CD14-positive monocyte (primary cell): ENCODE measurements around the gene VEPH1. TPM values are rescaled to one million over a fixed set of nuclear protein-coding genes. Genes with fewer than 3 reads are reported as not detected.

ENCODE experiments used
- DNase-seq, 3 donors: peaks; one replicate each; pipeline ENCODE4 v3.0.0-alpha.2; 2011 to 2022
- H2AFZ ChIP-seq: 2 replicates; pipeline ENCODE4 v1.6.0; 2012; ENCODE audit warnings: mild to moderate bottlenecking, low read depth, low read length, inconsistent platforms; ENCODE audit not compliant: insufficient read depth, poor library complexity, severe bottlenecking
- H3K27ac ChIP-seq, 2 donors: 1 replicate in 1 of 2; 2 replicates in 1 of 2; pipeline ENCODE4 v1.5.1; 2012 to 2013; ENCODE audit warnings: low read length in 2 of 2, control low read depth in 1 of 2, inconsistent platforms in 1 of 2, low read depth in 1 of 2, mild to moderate bottlenecking in 1 of 2
- H3K27me3 ChIP-seq, 2 donors: one replicate each; pipeline versions ENCODE4 v1.6.0 to v1.6.1; 2011 to 2013; ENCODE audit warnings: low read length in 2 of 2; ENCODE audit not compliant: control insufficient read depth in 2 of 2, insufficient read depth in 2 of 2
- H3K36me3 ChIP-seq, 2 donors: replicated peaks in 1 of 2; 1 replicate in 1 of 2; 2 replicates in 1 of 2; pipeline versions ENCODE4 v1.5.1 to v1.6.1; 2012 to 2013; ENCODE audit warnings: low read length in 2 of 2, control low read depth in 1 of 2, inconsistent platforms in 1 of 2, mild to moderate bottlenecking in 1 of 2; ENCODE audit not compliant: insufficient read depth in 2 of 2, control insufficient read depth in 1 of 2
- H3K4me1 ChIP-seq, 2 donors: 1 replicate in 1 of 2; 2 replicates in 1 of 2; pipeline versions ENCODE4 v1.5.1 to v1.6.1; 2012 to 2013; ENCODE audit warnings: low read length in 2 of 2, control low read depth in 1 of 2, inconsistent platforms in 1 of 2, mild to moderate bottlenecking in 1 of 2, moderate library complexity in 1 of 2; ENCODE audit not compliant: insufficient read depth in 2 of 2, control insufficient read depth in 1 of 2
- H3K4me2 ChIP-seq: replicated peaks from 2 replicates; pipeline ENCODE3; 2012; ENCODE audit warnings: low read length, moderate library complexity, mild to moderate bottlenecking; ENCODE audit not compliant: poor library complexity, severe bottlenecking; ENCODE audit errors: extremely low read depth
- H3K4me3 ChIP-seq, 3 experiments: fragments of 200-600 bp in 1 of 3; sonication (generic) in 1 of 3; replicated peaks in 1 of 3; 1 replicate in 2 of 3; 2 replicates in 1 of 3; pipeline ENCODE4 v1.5.1; 2011 to 2013; ENCODE audit warnings: low read length in 3 of 3, mild to moderate bottlenecking in 3 of 3, control low read depth in 2 of 3, low read depth in 2 of 3, inconsistent platforms in 1 of 3, moderate library complexity in 1 of 3
- H3K79me2 ChIP-seq: 2 replicates; pipeline ENCODE4 v1.6.0; 2012; ENCODE audit warnings: mild to moderate bottlenecking, control low read depth, inconsistent platforms, low read length, moderate library complexity; ENCODE audit not compliant: insufficient read depth
- H3K9ac ChIP-seq: 2 replicates; pipeline ENCODE4 v1.6.0; 2017; ENCODE audit warnings: low read length, mild to moderate bottlenecking; ENCODE audit not compliant: insufficient read depth, poor library complexity, severe bottlenecking
- H3K9me3 ChIP-seq, 2 donors: replicated peaks in 1 of 2; 1 replicate in 1 of 2; 2 replicates in 1 of 2; pipeline versions ENCODE4 v1.5.1 to v1.6.1; 2012 to 2013; ENCODE audit warnings: low read length in 2 of 2, control low read depth in 1 of 2; ENCODE audit not compliant: control insufficient read depth in 1 of 2, insufficient read depth in 1 of 2
- H4K20me1 ChIP-seq: 2 replicates; pipeline ENCODE4 v1.6.0; 2012; ENCODE audit warnings: mild to moderate bottlenecking, low read length, control low read depth, moderate library complexity; ENCODE audit not compliant: insufficient read depth
- H3K27ac Mint-ChIP-seq, 7 donors: one replicate each; pipeline ENCODE4 v1.8.0; 2020; ENCODE audit warnings: mild to moderate bottlenecking in 7 of 7, mixed read lengths in 7 of 7, moderate library complexity in 6 of 7, inconsistent platforms in 2 of 7
- H3K27me3 Mint-ChIP-seq, 3 donors: one replicate each; pipeline ENCODE4 v1.8.0; 2021 to 2022; ENCODE audit warnings: low read depth in 3 of 3, mild to moderate bottlenecking in 3 of 3, mixed read lengths in 3 of 3, moderate library complexity in 3 of 3, inconsistent platforms in 1 of 3
- H3K36me3 Mint-ChIP-seq, 2 donors: one replicate each; pipeline ENCODE4 v1.8.0; 2020; ENCODE audit warnings: mixed read lengths in 2 of 2, inconsistent platforms in 1 of 2, mild to moderate bottlenecking in 1 of 2
- H3K4me1 Mint-ChIP-seq: one replicate; pipeline ENCODE4 v1.8.0; 2020; ENCODE audit warnings: mild to moderate bottlenecking, mixed read lengths
- H3K4me3 Mint-ChIP-seq, 2 donors: one replicate each; pipeline ENCODE4 v1.8.0; 2020; ENCODE audit warnings: mild to moderate bottlenecking in 2 of 2, mixed read lengths in 2 of 2, moderate library complexity in 1 of 2
- H3K9me3 Mint-ChIP-seq, 7 donors: one replicate each; pipeline ENCODE4 v1.8.0; 2020 to 2022; ENCODE audit warnings: mixed read lengths in 7 of 7, mild to moderate bottlenecking in 6 of 7, moderate library complexity in 6 of 7, inconsistent platforms in 2 of 7
- CTCF ChIP-seq: fragments of 200-600 bp; IDR thresholded peaks from one replicate; pipeline ENCODE4 v1.8.0; 2022; ENCODE audit warnings: antibody characterized with exemption, mild to moderate bottlenecking
- WGBS: methylation state at CpG from one replicate; pipeline ENCODE4 v1.1.5; 2013; ENCODE audit warnings: missing lambda C conversion rate; ENCODE audit not compliant: insufficient coverage; 5-methylcytosine and 5-hydroxymethylcytosine counted together
- intact Hi-C, 2 donors: fragments of 100-400 bp; cut with micrococcal nuclease; formaldehyde crosslinking; loops; one replicate each; pipeline versions ENCODE4 v1.15.0 to v1.15.1; 2023
- polyA plus RNA-seq, 3 donors: library from polyadenylated mRNA; depleted of rRNA in 1 of 3; unstranded in 2 of 3; stranded (reverse) in 1 of 3; fragments of 300-500 nt in 2 of 3; fragments of >200 nt in 1 of 3; fragmentation: Illumina TruSeq in 2 of 3; gene quantifications; 1 replicate in 2 of 3; 2 replicates in 1 of 3; pipeline ENCODE4 v1.2.3, GENCODE V29; 2012 to 2021

The VEPH1 gene
- polyA plus RNA-seq, 3 donors: 0.44 TPM; not detected in 2

DNA sequence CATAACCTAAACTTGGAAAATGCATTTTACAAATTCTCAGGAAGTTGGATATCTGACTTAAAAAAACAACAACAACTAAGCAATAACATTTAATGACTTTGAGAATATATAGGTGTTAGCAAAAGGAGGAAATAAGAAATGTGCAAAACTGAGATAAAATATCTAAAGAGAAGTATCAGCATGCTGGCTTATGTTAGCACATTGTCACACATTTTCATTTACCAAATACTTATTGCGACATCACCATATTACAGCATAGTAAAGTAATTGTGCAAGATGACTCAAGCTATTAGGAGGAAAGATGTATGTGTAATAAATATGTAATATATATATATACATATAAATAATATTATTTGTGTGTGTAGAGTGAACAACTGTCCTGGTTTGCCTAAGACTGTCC lies 57.4 kb downstream of the VEPH1 start:
- intact Hi-C loops: loop anchor here in 1 of 2 donors (5.0 kb wide), 1 partner anchor 284 kb away; the partner anchor contains the start of gene CCNL1
- H3K4me3 ChIP-seq: peak overlapping the region in 1 of 3 experiments; percentile 1
- WGBS: no CpG with 5 or more reads among the region's 1 CpG
- Mint-ChIP-seq H3K27ac (peak overlapping the region; percentile 64 to 93 (median 88)), H3K9me3 (peaks cover 0 to 5% (median 4%) of the 10 kb centered on the region in 7 donors), H3K4me1 (peaks cover 39% of the 10 kb centered on the region), H3K27me3 (no peaks in the 10 kb centered on the region), H3K36me3 (peaks cover 8 to 18% of the 10 kb centered on the region in 2 donors), H3K4me3 (peak overlapping the region; percentile 3 to 63)
- no peaks in the 10 kb centered on the region for H3K27me3 ChIP-seq
- no peaks in the 10 kb centered on the region for H4K20me1 ChIP-seq
- no peaks in the 10 kb centered on the region for H3K9me3 ChIP-seq
- H3K27ac ChIP-seq: peak overlapping the region; percentile 50 to 52
- peaks cover 32 to 41% of the 10 kb centered on the region in 2 donors for H3K4me1 ChIP-seq
- DNase-seq: peak; percentile 85 to 94 (median 88)
- no peak overlapping the region for H2AFZ ChIP-seq
- H3K4me2 ChIP-seq: peak overlapping the region; percentile 33
- H3K9ac ChIP-seq: no peak overlapping the region
- H3K36me3 ChIP-seq: peaks cover 2 to 19% of the 10 kb centered on the region in 2 donors
- TF ChIP-seq CTCF: no peak
- no peaks in the 10 kb centered on the region for H3K79me2 ChIP-seq

- Histone ChIP-seq H2AFZ (no peak overlapping the region), H3K27me3 (no peaks in the 10 kb centered on the region), H3K4me1 (peaks cover 32 to 41% of the 10 kb centered on the region in 2 donors), H3K27ac (no peak overlapping the region), H3K79me2 (no peaks in the 10 kb centered on the region), H3K9me3 (no peaks in the 10 kb centered on the region), H3K36me3 (peaks cover 2 to 23% of the 10 kb centered on the region in 2 donors), H3K4me2 (no peak overlapping the region), H3K9ac (no peak overlapping the region), H4K20me1 (no peaks in the 10 kb centered on the region), H3K4me3 (no peak overlapping the region)
- no CpG with 5 or more reads among the region's 1 CpG for WGBS
- Mint-ChIP-seq H3K36me3 (peaks cover 13 to 19% of the 10 kb centered on the region in 2 donors), H3K27ac (peak overlapping the region in 6 of 7 donors; percentile 75 to 93 (median 89)), H3K4me1 (peaks cover 39% of the 10 kb centered on the region), H3K9me3 (peaks cover 0 to 5% (median 4%) of the 10 kb centered on the region in 7 donors), H3K4me3 (no peak overlapping the region), H3K27me3 (peaks cover 0 to 2% (median 0%) of the 10 kb centered on the region in 3 donors)
- no peak for DNase-seq
- intact Hi-C loops: loop anchor here in 1 of 2 donors (5.0 kb wide), 1 partner anchor 282 kb away; the partner anchor contains the start of gene CCNL1
- TF ChIP-seq CTCF: no peak
Observed at GRCh38 chr3:157444797-157445184, 58.4 kb downstream of the VEPH1 start.
